IMR-90 (cell line): Measurements from ENCODE around the gene HOXB8. TPM values are rescaled to one million over a fixed set of nuclear protein-coding genes. Genes with fewer than 3 reads are reported as not detected.

Experiments used
- ATAC-seq: fragments of 200-7000 bp; cut with Tn5 transposase; 2 replicates; pipeline ENCODE4 v1.9.1; 2020; ENCODE audit warnings: low read depth, mild to moderate bottlenecking, moderate library complexity
- BruUV-seq: library from RNA; stranded (reverse); fragments of 400-500 nt; replicated peaks from 2 replicates; lab custom pipeline; 2021; lab: Mats Ljungman, UMichigan
- CTCF ChIA-PET: fragments of 300-600 bp; formaldehyde crosslinking; extraction: SDS; loops from one replicate; lab custom pipeline; 2021; ENCODE audit warnings: antibody characterized with exemption; lab: Yijun Ruan, JAX
- POLR2A ChIA-PET: fragments of 300-600 bp; sonication (Branson Sonifier 250); formaldehyde crosslinking; loops from one replicate; lab custom pipeline; 2022; ENCODE audit warnings: antibody characterized with exemption; ENCODE audit not compliant: unreplicated experiment; lab: Charles Lee
- DNase-seq: peaks from one replicate; pipeline ENCODE4 v3.0.0; 2013
- H2AFZ ChIP-seq: replicated peaks from 2 replicates; pipeline ENCODE3; 2013; ENCODE audit warnings: low read length, mild to moderate bottlenecking; ENCODE audit not compliant: poor library complexity
- H2AK5ac ChIP-seq: 2 replicates; pipeline ENCODE4 v1.6.1; 2013; ENCODE audit warnings: low read depth, low read length, inconsistent platforms
- H2AK9ac ChIP-seq: replicated peaks from 2 replicates; pipeline ENCODE3; 2013; ENCODE audit warnings: mild to moderate bottlenecking, low read depth, low read length, moderate library complexity; ENCODE audit not compliant: poor library complexity
- H2BK120ac ChIP-seq: 2 replicates; pipeline ENCODE4 v1.6.1; 2013; ENCODE audit warnings: low read depth, low read length, inconsistent platforms
- H2BK15ac ChIP-seq: 3 replicates; pipeline ENCODE4 v1.6.1; 2013; ENCODE audit warnings: low read depth, low read length, inconsistent platforms
- H2BK20ac ChIP-seq: 2 replicates; pipeline ENCODE4 v1.6.1; 2013; ENCODE audit warnings: low read depth, mild to moderate bottlenecking, inconsistent platforms, low read length, moderate library complexity
- H2BK5ac ChIP-seq: 2 replicates; pipeline ENCODE4 v1.6.1; 2013; ENCODE audit warnings: mild to moderate bottlenecking, low read depth, low read length, inconsistent platforms; ENCODE audit not compliant: poor library complexity, severe bottlenecking
- H3K14ac ChIP-seq: replicated peaks from 2 replicates; pipeline ENCODE4 v1.6.1; 2013; ENCODE audit warnings: low read depth, low read length, inconsistent platforms
- H3K18ac ChIP-seq: 2 replicates; pipeline ENCODE4 v1.6.1; 2013; ENCODE audit warnings: low read depth, low read length, control low read depth
- H3K23ac ChIP-seq: 2 replicates; pipeline ENCODE4 v1.6.1; 2013; ENCODE audit warnings: low read depth, low read length, inconsistent platforms
- H3K27ac ChIP-seq: 2 replicates; pipeline ENCODE4 v1.5.1; 2013; ENCODE audit warnings: mild to moderate bottlenecking, control low read depth, low read length; ENCODE audit not compliant: insufficient read depth
- H3K27me3 ChIP-seq: 2 replicates; pipeline ENCODE4 v1.6.1; 2013; ENCODE audit warnings: low read length; ENCODE audit not compliant: control insufficient read depth, insufficient read depth
- H3K36me3 ChIP-seq: 2 replicates; pipeline ENCODE4 v1.6.1; 2013; ENCODE audit warnings: low read length, mixed read lengths; ENCODE audit not compliant: control insufficient read depth, insufficient read depth
- H3K4ac ChIP-seq: 2 replicates; pipeline ENCODE4 v1.6.1; 2013; ENCODE audit warnings: low read depth, low read length, inconsistent platforms
- H3K4me1 ChIP-seq: 2 replicates; pipeline ENCODE4 v1.6.1; 2013; ENCODE audit warnings: low read length, mixed read lengths; ENCODE audit not compliant: control insufficient read depth, insufficient read depth
- H3K4me2 ChIP-seq: 2 replicates; pipeline ENCODE4 v1.6.1; 2013; ENCODE audit warnings: low read depth, mild to moderate bottlenecking, control low read depth, low read length, moderate library complexity
- H3K4me3 ChIP-seq: 2 replicates; pipeline ENCODE4 v1.5.1; 2013; ENCODE audit warnings: low read depth, mild to moderate bottlenecking, control low read depth, low read length, moderate library complexity; ENCODE audit not compliant: insufficient read depth
- H3K56ac ChIP-seq: 2 replicates; pipeline ENCODE4 v1.6.1; 2013; ENCODE audit warnings: low read length, inconsistent platforms; ENCODE audit not compliant: insufficient read depth; ENCODE audit errors: extremely low read depth
- H3K79me1 ChIP-seq, 2 experiments: 2 replicates each; pipeline ENCODE4 v1.6.1; 2013; ENCODE audit warnings: low read length in 2 of 2, inconsistent platforms in 1 of 2, low read depth in 1 of 2
- H3K9ac ChIP-seq: 2 replicates; pipeline ENCODE4 v1.6.1; 2013; ENCODE audit warnings: low read depth, low read length, control low read depth
- H3K9me1 ChIP-seq: 2 replicates; pipeline ENCODE4 v1.6.1; 2013; ENCODE audit warnings: low read length, inconsistent platforms; ENCODE audit not compliant: insufficient read depth
- H3K9me3 ChIP-seq: 2 replicates; pipeline ENCODE4 v1.6.1; 2013; ENCODE audit warnings: low read length; ENCODE audit not compliant: control insufficient read depth, insufficient read depth
- H4K20me1 ChIP-seq: 2 replicates; pipeline ENCODE4 v1.6.1; 2013; ENCODE audit warnings: low read length, inconsistent platforms; ENCODE audit not compliant: insufficient read depth
- H4K5ac ChIP-seq: 2 replicates; pipeline ENCODE4 v1.6.1; 2013; ENCODE audit warnings: mild to moderate bottlenecking, low read depth, low read length, control low read depth
- H4K8ac ChIP-seq, 2 experiments: 2 replicates each; pipeline ENCODE4 v1.6.1; 2013; ENCODE audit warnings: low read depth in 2 of 2, low read length in 2 of 2, control low read depth in 1 of 2, inconsistent platforms in 1 of 2
- H4K91ac ChIP-seq: 2 replicates; pipeline ENCODE4 v1.6.1; 2013; ENCODE audit warnings: low read depth, low read length, inconsistent platforms; ENCODE audit not compliant: insufficient read depth
- BHLHE40 ChIP-seq: fragments of 150-350 bp; IDR thresholded peaks from 2 replicates; pipeline ENCODE4 v1.6.1; 2016; ENCODE audit warnings: mild to moderate bottlenecking, low read depth, low read length
- CEBPB ChIP-seq: IDR thresholded peaks from 2 replicates; pipeline ENCODE4 v1.6.1; 2012; ENCODE audit warnings: low read depth, low read length, improper control_type of control experiment
- CHD1 ChIP-seq: IDR thresholded peaks from 2 replicates; pipeline ENCODE4 v1.6.1; 2012; ENCODE audit warnings: low read depth, low read length, improper control_type of control experiment
- CTCF ChIP-seq: conservative IDR thresholded peaks from 2 replicates; pipeline ENCODE4 v1.5.1; 2012; ENCODE audit warnings: mild to moderate bottlenecking, low read depth, low read length, improper control_type of control experiment
- ELK1 ChIP-seq: fragments of 150-350 bp; IDR thresholded peaks from 2 replicates; pipeline ENCODE4 v1.6.1; 2016; ENCODE audit warnings: low read depth, mild to moderate bottlenecking, low read length, moderate library complexity, borderline replicate concordance
- MAFK ChIP-seq: IDR thresholded peaks from 2 replicates; pipeline ENCODE4 v1.6.1; 2012; ENCODE audit warnings: low read depth, low read length, improper control_type of control experiment
- MAZ ChIP-seq: IDR thresholded peaks from 2 replicates; pipeline ENCODE4 v1.6.1; 2012; ENCODE audit warnings: low read depth, mild to moderate bottlenecking, low read length, improper control_type of control experiment, moderate library complexity, borderline replicate concordance
- MXI1 ChIP-seq: IDR thresholded peaks from 2 replicates; pipeline ENCODE4 v1.6.1; 2012; ENCODE audit warnings: low read depth, mild to moderate bottlenecking, low read length, moderate library complexity, borderline replicate concordance
- RCOR1 ChIP-seq: IDR thresholded peaks from 2 replicates; pipeline ENCODE4 v1.6.1; 2012; ENCODE audit warnings: mild to moderate bottlenecking, low read length, improper control_type of control experiment; ENCODE audit not compliant: insufficient replicate concordance
- SMC3 ChIP-seq: fragments of 150-350 bp; IDR thresholded peaks from 2 replicates; pipeline ENCODE4 v1.6.1; 2016; ENCODE audit warnings: low read depth, mild to moderate bottlenecking, antibody characterized with exemption, low read length, moderate library complexity
- USF2 ChIP-seq: fragments of 150-350 bp; IDR thresholded peaks from 2 replicates; pipeline ENCODE4 v1.6.1; 2017; ENCODE audit warnings: mild to moderate bottlenecking, antibody characterized with exemption, low read length, low read depth
- WGBS, 2 experiments: methylation state at CpG; one replicate each; pipeline versions ENCODE4 v1.1.5 to v1.1.7; 2013; ENCODE audit warnings: missing lambda C conversion rate in 2 of 2; ENCODE audit not compliant: insufficient read length in 1 of 2; ENCODE audit errors: extremely low coverage in 2 of 2; 5-methylcytosine and 5-hydroxymethylcytosine counted together
- dilution Hi-C: fragments of 300-500 bp; cut with HindIII; formaldehyde crosslinking; loops from one replicate; pipeline ENCODE4 v1.14.3; 2018; ENCODE audit warnings: low sequenced_read_pairs; ENCODE audit not compliant: unreplicated experiment
- in situ Hi-C: fragments of 300-500 bp; cut with MboI; formaldehyde crosslinking; loops from 3 replicates; pipeline ENCODE4 v1.14.3; 2019; ENCODE audit warnings: low sequenced_read_pairs, inconsistent platforms, mixed read lengths
- intact Hi-C: fragments of 100-400 bp; cut with micrococcal nuclease; formaldehyde crosslinking; loops from 2 replicates; pipeline ENCODE4 v1.10.0; 2022
- polyA plus RNA-seq, 3 experiments: library from polyadenylated mRNA; depleted of rRNA; stranded (reverse); fragments of >200 nt; gene quantifications; 2 replicates each; pipeline ENCODE4 v1.2.3, GENCODE V29; 2012; ENCODE audit warnings: low replicate concordance in 1 of 3
- total RNA-seq: library from RNA; depleted of rRNA; stranded (reverse); fragments of >200 nt; gene quantifications from 2 replicates; pipeline ENCODE4 v1.2.3, GENCODE V29; 2012

The HOXB8 gene
- total and polyA plus RNA-seq, 2 of the 4 experiments (the other 2 are of a cell fraction) = 0.54 to 5.3 TPM

- no peak for TF ChIP-seq CEBPB
Observed at GRCh38 chr17:48630009-48630924, 15.2 kb upstream of the HOXB8 start (continued).

- Histone ChIP-seq H3K9ac (no peak overlapping the region), H4K91ac (no peak overlapping the region), H2AK5ac (no peak overlapping the region), H3K4ac (no peak overlapping the region), H3K4me2 (no peak overlapping the region), H2AFZ (no peak overlapping the region), H2BK15ac (no peak overlapping the region), H4K5ac (no peak overlapping the region), H3K9me1 (no peaks in the 10 kb centered on the region), H3K4me3 (no peak overlapping the region), H2BK5ac (no peak overlapping the region), H4K8ac (no peak overlapping the region), H3K4me1 (no peaks in the 10 kb centered on the region; the same call in 1 of the 2 replicates), H3K79me1 (no peaks in the 10 kb centered on the region), H3K27ac (no peak overlapping the region), H3K18ac (no peak overlapping the region), H2BK20ac (no peak overlapping the region), H3K9me3 (peaks cover 37% of the 10 kb centered on the region), H3K27me3 (peaks cover 98% of the 10 kb centered on the region), H3K36me3 (no peaks in the 10 kb centered on the region), H2BK120ac (no peak overlapping the region), H4K20me1 (peaks cover 9% of the 10 kb centered on the region; the same call in 1 of the 2 replicates), H3K14ac (no peak overlapping the region), H3K56ac (no peak overlapping the region), H2AK9ac (no peak overlapping the region), H3K23ac (no peak overlapping the region)
- POLR2A ChIA-PET = no interaction called here
- intact Hi-C loops (no loop called here), in situ Hi-C loops (loop anchor here (10.0 kb wide), 1 partner anchor 465 kb away; no protein-coding TSS in a partner anchor), dilution Hi-C loops (no loop called here)
- ATAC-seq (no peak), DNase-seq (no peak)
- 5% methylated on average over 4 of the region's 5 CpGs; no CpG with 5 or more reads in 1 of the 2 experiments for WGBS, 2 experiments
- CTCF ChIA-PET = no interaction called here
- no TSS peak for BruUV-seq
- no peak for TF ChIP-seq ELK1
- TF ChIP-seq BHLHE40 = no peak
- no peak for TF ChIP-seq MAZ
- no peak for TF ChIP-seq CTCF
- TF ChIP-seq MAFK = no peak
- TF ChIP-seq USF2 = no peak
- TF ChIP-seq CHD1 = no peak
- no peak for TF ChIP-seq RCOR1
- no peak for TF ChIP-seq MXI1
- TF ChIP-seq CEBPB = no peak
- TF ChIP-seq SMC3 = no peak
Observed at GRCh38 chr17:48629411-48629759, 14.3 kb upstream of the HOXB8 start.
